Body of pancreas (tissue), 4 donors: ENCODE data around the gene FREM3. TPM values are rescaled to one million over a fixed set of nuclear protein-coding genes. Genes with fewer than 3 reads are reported as not detected.

Experiments used
- ATAC-seq: fragments of 150-250 bp; one replicate; pipeline ENCODE4 v1.9.1; 2016
- DNase-seq, 4 donors: peaks; one replicate each; pipeline ENCODE4 v3.0.0-alpha.2; 2019
- H3K27ac ChIP-seq, 4 donors: fragments of 200-600 bp; sonication (generic); 1 replicate in 3 of 4; 2 replicates in 1 of 4; pipeline versions ENCODE4 v1.5.1 to v1.6.1; 2016 to 2019; ENCODE audit warnings: mild to moderate bottlenecking in 1 of 4, mixed read lengths in 1 of 4, moderate library complexity in 1 of 4
- H3K27me3 ChIP-seq, 2 donors: fragments of 200-600 bp; sonication (generic); one replicate each; pipeline ENCODE4 v1.6.0; 2016; ENCODE audit warnings: mild to moderate bottlenecking in 1 of 2
- H3K36me3 ChIP-seq, 2 donors: fragments of 200-600 bp; sonication (generic); replicated peaks in 1 of 2; 2 replicates each; pipeline ENCODE4 v1.5.1; 2016; ENCODE audit warnings: low read depth in 2 of 2; ENCODE audit not compliant: insufficient read depth in 1 of 2
- H3K4me1 ChIP-seq: fragments of 200-600 bp; sonication (generic); one replicate; pipeline ENCODE4 v1.6.0; 2016
- H3K4me3 ChIP-seq, 2 donors: fragments of 200-600 bp; sonication (generic); 1 replicate in 1 of 2; 2 replicates in 1 of 2; pipeline ENCODE4 v1.5.1; 2016 to 2019
- H3K9me3 ChIP-seq, 3 donors: fragments of 200-600 bp; sonication (generic); 1 replicate in 2 of 3; 2 replicates in 1 of 3; pipeline ENCODE4 v1.5.1; 2016
- POLR2A ChIP-seq, 3 donors: fragments of 450-650 bp; IDR thresholded peaks; one replicate each; pipeline ENCODE4 v1.6.1; 2016; ENCODE audit warnings: antibody characterized with exemption in 3 of 3, mild to moderate bottlenecking in 2 of 3
- WGBS, 2 donors: methylation state at CpG; one replicate each; pipeline ENCODE4 v1.1.5; 2017; 5-methylcytosine and 5-hydroxymethylcytosine counted together
- intact Hi-C: fragments of 100-400 bp; cut with DNase I; formaldehyde crosslinking; loops from one replicate; pipeline ENCODE4 v1.15.1; 2023
- total RNA-seq, 2 donors: library from RNA; depleted of rRNA; stranded (reverse); fragments of >200 nt; gene quantifications; one replicate each; pipeline ENCODE4 v1.1.0, GENCODE V29; 2016
- TF ChIP-seq, protein P1 (sequence below), 7 experiments: fragments of 450-650 bp in 4 of 7; fragments of 200-600 bp in 3 of 7; sonication (generic) in 3 of 7; IDR thresholded peaks; one replicate each; pipeline ENCODE4 v1.5.1; 2016 to 2019; ENCODE audit warnings: antibody characterized with exemption in 7 of 7

Gene FREM3
- total RNA-seq, 2 donors from 2014 or later: not detected

DNA sequence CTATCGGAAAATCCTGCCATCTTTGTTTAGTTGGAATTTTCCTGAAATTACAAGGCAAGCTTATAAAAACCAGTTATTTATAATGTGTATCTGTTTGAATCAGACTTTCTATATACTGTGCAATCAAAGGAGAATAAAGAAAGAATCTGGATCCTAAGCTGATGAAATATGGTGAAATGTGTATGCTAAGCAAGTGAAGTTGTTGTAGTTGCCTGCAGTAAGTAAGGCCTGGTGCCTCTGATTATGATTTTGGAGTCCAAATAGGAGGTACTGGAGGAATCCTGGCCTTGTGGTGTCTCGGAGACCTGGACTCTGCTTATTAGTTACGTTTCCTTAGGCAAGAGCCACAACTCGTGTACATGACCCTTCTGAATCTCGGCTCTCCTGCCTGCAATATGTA is 13.1 kb upstream of the FREM3 start:
- TF ChIP-seq, protein P1, sequence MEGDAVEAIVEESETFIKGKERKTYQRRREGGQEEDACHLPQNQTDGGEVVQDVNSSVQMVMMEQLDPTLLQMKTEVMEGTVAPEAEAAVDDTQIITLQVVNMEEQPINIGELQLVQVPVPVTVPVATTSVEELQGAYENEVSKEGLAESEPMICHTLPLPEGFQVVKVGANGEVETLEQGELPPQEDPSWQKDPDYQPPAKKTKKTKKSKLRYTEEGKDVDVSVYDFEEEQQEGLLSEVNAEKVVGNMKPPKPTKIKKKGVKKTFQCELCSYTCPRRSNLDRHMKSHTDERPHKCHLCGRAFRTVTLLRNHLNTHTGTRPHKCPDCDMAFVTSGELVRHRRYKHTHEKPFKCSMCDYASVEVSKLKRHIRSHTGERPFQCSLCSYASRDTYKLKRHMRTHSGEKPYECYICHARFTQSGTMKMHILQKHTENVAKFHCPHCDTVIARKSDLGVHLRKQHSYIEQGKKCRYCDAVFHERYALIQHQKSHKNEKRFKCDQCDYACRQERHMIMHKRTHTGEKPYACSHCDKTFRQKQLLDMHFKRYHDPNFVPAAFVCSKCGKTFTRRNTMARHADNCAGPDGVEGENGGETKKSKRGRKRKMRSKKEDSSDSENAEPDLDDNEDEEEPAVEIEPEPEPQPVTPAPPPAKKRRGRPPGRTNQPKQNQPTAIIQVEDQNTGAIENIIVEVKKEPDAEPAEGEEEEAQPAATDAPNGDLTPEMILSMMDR (IDR thresholded peaks at IDR 0.05): no peak
- TF ChIP-seq POLR2A (IDR thresholded peaks at IDR 0.05): no peak
- intact Hi-C loops: no loop called here
- 82 to 86% methylated on average over 5 of the region's 5 CpGs for WGBS, 2 donors
- H3K27ac ChIP-seq: no peak overlapping the region
- H3K4me3 ChIP-seq: no peak overlapping the region
- DNase-seq (no peak), ATAC-seq (no peak)
- H3K27me3 ChIP-seq: no peaks in the 10 kb centered on the region
- no peaks in the 10 kb centered on the region for H3K4me1 ChIP-seq
- H3K36me3 ChIP-seq: no peaks in the 10 kb centered on the region
- no peaks in the 10 kb centered on the region for H3K9me3 ChIP-seq

DNA sequence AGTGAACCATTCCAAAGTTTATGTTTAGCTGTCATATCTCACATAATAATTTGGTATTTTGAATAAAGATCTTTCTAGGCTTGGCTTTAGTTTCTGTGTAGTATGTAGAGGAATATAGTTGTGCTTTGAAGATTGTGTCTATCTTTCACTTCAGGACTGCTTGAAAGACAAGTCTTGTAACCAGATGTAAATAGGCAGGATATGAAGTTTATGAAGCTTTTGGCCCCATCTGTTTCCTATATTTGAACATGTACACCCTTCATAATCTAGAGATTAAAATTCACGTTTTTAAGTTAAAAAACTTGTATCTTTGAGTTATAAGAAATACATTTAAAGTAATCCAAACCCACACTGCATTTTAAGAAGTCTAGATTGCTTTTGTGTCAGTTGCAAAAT is 11.7 kb upstream of the FREM3 start:
- ATAC-seq (no peak), DNase-seq (no peak)
- H3K27me3 ChIP-seq: no peaks in the 10 kb centered on the region
- TF ChIP-seq, protein P1 (IDR thresholded peaks at IDR 0.05): no peak
- no peak for TF ChIP-seq POLR2A (IDR thresholded peaks at IDR 0.05)
- no peak overlapping the region for H3K4me3 ChIP-seq
- H3K36me3 ChIP-seq: no peaks in the 10 kb centered on the region
- no peaks in the 10 kb centered on the region for H3K4me1 ChIP-seq
- intact Hi-C loops: no loop called here
- no peak overlapping the region for H3K27ac ChIP-seq
- H3K9me3 ChIP-seq: no peaks in the 10 kb centered on the region
- 34 to 45% methylated on average over 1 of the region's 1 CpG for WGBS, 2 donors

DNA sequence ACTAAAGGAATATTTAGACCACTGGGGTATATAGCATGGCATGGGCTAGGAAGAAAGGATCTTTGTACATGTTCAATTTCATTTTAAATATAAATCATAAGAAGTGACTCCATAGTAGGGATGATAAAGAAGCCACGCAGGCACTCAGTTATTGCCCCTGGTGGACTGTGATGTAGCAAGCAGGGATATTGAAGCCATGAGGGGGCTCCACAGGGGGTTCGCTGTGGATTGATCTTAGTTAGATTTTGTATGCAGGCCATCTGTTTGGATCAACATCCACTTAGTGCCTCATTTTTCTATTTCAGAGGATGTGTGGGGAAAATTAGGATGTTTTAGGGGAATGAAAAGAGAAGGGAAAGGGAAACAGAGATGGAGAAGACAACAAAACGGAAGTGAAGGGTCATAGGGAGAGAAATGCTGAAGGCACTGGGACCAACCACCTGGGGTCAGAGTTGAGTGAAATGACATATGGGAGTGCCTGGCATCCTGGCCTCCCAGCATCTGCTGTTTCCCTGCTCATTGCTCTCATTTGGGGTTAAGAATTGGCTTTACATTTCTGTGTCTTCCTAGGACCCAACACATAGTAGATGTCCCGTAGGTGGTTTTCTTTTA is 11.2 kb upstream of the FREM3 start:
- Histone ChIP-seq H3K27ac (no peak overlapping the region), H3K4me3 (no peak overlapping the region), H3K36me3 (no peaks in the 10 kb centered on the region), H3K4me1 (no peaks in the 10 kb centered on the region), H3K9me3 (no peaks in the 10 kb centered on the region), H3K27me3 (no peaks in the 10 kb centered on the region)
- no peak for TF ChIP-seq POLR2A (IDR thresholded peaks at IDR 0.05)
- TF ChIP-seq, protein P1 (IDR thresholded peaks at IDR 0.05): no peak
- intact Hi-C loops: no loop called here
- DNase-seq (no peak), ATAC-seq (no peak)
- 82 to 83% methylated on average over 4 of the region's 4 CpGs for WGBS, 2 donors

DNA sequence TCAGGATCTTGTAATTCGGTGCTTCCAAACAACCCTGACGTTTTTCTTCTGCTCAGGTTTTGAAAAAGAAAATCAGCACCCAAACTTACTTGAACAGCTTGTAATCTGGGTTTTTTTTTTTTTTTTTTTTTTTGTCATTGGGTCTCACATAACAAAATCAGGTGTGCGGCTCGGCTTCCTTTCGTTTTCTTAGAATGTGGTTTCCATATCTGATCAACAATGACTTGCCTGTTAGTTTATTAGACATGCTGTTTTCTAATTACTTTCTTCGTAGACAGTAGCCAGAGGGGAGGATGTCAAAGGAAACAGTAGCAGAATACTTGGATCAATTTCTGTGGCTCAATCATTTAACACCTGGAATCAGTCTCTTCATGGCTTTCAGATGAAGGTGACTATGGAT is 890 bp upstream of the FREM3 start:
- no peak overlapping the region for H3K4me3 ChIP-seq
- no peaks in the 10 kb centered on the region for H3K36me3 ChIP-seq
- WGBS, 2 donors: 33 to 53% methylated on average over 6 of the region's 6 CpGs
- DNase-seq (no peak), ATAC-seq (no peak)
- H3K4me1 ChIP-seq: peaks cover 17% of the 10 kb centered on the region
- H3K27me3 ChIP-seq: no peaks in the 10 kb centered on the region
- no peak overlapping the region for H3K27ac ChIP-seq
- intact Hi-C loops: no loop called here
- TF ChIP-seq, protein P1 (IDR thresholded peaks at IDR 0.05): no peak
- no peak for TF ChIP-seq POLR2A (IDR thresholded peaks at IDR 0.05)
- no peaks in the 10 kb centered on the region for H3K9me3 ChIP-seq

DNA sequence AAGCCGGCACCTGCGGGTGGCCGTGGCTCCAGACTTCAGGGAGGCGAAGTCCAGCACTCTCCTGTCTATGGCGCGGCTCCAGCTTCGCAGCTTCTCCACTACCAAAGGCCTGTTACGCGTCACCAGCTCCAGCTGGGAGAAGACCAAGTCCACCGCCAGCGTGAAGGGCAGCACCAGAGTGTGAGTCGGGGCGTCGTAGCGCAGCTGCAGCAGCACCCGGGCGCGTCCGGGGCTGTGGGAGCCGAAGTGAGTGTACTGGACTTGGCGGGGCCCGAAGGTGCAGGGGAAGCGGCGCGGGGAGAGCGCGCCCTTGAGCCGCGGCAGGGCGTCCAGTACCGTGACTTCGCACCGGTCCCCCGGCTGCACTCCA is 444 bp downstream of the FREM3 start:
- no peak overlapping the region for H3K4me3 ChIP-seq
- ATAC-seq (peak; percentile 40), DNase-seq (peak; percentile 12 to 37 (median 18))
- H3K27me3 ChIP-seq: no peaks in the 10 kb centered on the region
- TF ChIP-seq POLR2A (IDR thresholded peaks at IDR 0.05): no peak
- TF ChIP-seq, protein P1 (IDR thresholded peaks at IDR 0.05): no peak
- 0% methylated on average over 34 of the region's 34 CpGs; no CpG with 5 or more reads in 1 of the 2 donors for WGBS, 2 donors
- intact Hi-C loops: no loop called here
- peaks cover 17% of the 10 kb centered on the region for H3K4me1 ChIP-seq
- H3K27ac ChIP-seq: no peak overlapping the region
- H3K9me3 ChIP-seq: no peaks in the 10 kb centered on the region
- H3K36me3 ChIP-seq: no peaks in the 10 kb centered on the region
